ENCODE measurements around the gene WNT11.

Gene WNT11

DNA sequence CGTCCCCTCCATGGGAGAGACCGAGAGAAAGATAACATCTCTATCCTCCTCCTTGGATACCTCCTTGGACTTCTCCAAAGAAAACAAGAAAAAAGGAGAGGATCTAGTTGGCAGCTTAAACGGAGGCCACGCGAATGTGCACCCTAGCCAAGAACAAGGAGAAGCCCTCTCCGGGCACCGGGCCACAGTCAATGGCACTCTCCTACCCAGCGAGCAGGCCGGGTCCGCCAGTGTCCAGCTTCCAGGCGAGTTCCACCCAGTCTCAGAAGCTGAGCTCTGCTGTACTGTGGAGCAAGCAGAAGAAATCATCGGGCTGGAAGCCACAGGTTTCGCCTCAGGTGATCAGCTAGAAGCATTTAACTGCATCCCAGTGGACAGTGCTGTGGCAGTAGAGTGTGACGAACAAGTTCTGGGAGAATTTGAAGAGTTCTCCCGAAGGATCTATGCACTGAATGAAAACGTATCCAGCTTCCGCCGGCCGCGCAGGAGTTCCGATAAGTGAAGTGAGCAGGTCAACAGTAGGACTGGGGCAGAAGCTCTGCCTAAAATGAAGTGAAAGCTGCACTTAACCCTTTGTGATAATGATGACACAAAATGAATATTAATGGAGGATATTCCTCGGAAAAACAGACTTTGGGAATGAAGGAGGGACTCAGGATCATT, 65.3 kb downstream of the WNT11 start:
- H3K36me3 ChIP-seq (ENCODE audit: insufficient read depth, insufficient read length, low read length), result peaks cover 33% of the 10 kb centered on the region
- TF ChIP-seq SUZ12 (IDR thresholded peaks at IDR 0.05; ENCODE audit: extremely low read depth, insufficient read depth, insufficient read length), result no peak
- TF ChIP-seq ZNF274 (IDR thresholded peaks at IDR 0.05; ENCODE audit: low read depth, low read length), result no peak
- no peak for TF ChIP-seq YY1 (IDR thresholded peaks at IDR 0.05; ENCODE audit: insufficient read depth, insufficient read length)
- no peaks in the 10 kb centered on the region for H3K4me1 ChIP-seq (ENCODE audit: insufficient read depth, insufficient read length)
- H3K9me3 ChIP-seq (ENCODE audit: insufficient read depth, low read length), result no peaks in the 10 kb centered on the region
- H3K4me3 ChIP-seq (ENCODE audit: insufficient read length, low read depth), result no peak overlapping the region
- H3K9ac ChIP-seq (ENCODE audit: insufficient read length, low read depth), result no peak overlapping the region
- no peaks in the 10 kb centered on the region for H3K27me3 ChIP-seq (ENCODE audit: insufficient read depth, insufficient read length)
- no peak for DNase-seq (ENCODE audit: low read depth, low spot score)

- Histone ChIP-seq H3K4me1 (ENCODE audit: insufficient read depth, insufficient read length) (no peaks in the 10 kb centered on the region), H3K9ac (ENCODE audit: insufficient read length, low read depth) (no peak overlapping the region), H3K27me3 (ENCODE audit: insufficient read depth, insufficient read length) (no peaks in the 10 kb centered on the region), H3K4me3 (ENCODE audit: insufficient read length, low read depth) (no peak overlapping the region), H3K9me3 (ENCODE audit: insufficient read depth, low read length) (no peaks in the 10 kb centered on the region), H3K36me3 (ENCODE audit: insufficient read depth, insufficient read length, low read length) (peaks cover 40% of the 10 kb centered on the region)
- TF ChIP-seq ZNF274 (IDR thresholded peaks at IDR 0.05; ENCODE audit: low read depth, low read length) (no peak), SUZ12 (IDR thresholded peaks at IDR 0.05; ENCODE audit: extremely low read depth, insufficient read depth, insufficient read length) (no peak), YY1 (IDR thresholded peaks at IDR 0.05; ENCODE audit: insufficient read depth, insufficient read length) (no peak)
- DNase-seq (ENCODE audit: low read depth, low spot score), result no peak
Measured at GRCh38 chr11:76139314-76139713, 67.0 kb downstream of the WNT11 start.
